Endodermal cell (in vitro differentiated cells): ENCODE data around the gene SLC10A2. TPM values are rescaled to one million over a fixed set of nuclear protein-coding genes. Genes with fewer than 3 reads are reported as not detected.
"Not testable (repeated sequence)": the region's sequence is repeated elsewhere in the genome, so short reads cannot be mapped to it uniquely, and the experiment has no call there.

Source experiments
- DNase-seq: peaks from one replicate; pipeline ENCODE4 v3.0.0-alpha.2; 2017
- H3K27ac ChIP-seq: 2 replicates; pipeline ENCODE4 v1.5.1; 2013; ENCODE audit warnings: mild to moderate bottlenecking, low read depth, low read length, moderate library complexity
- H3K27me3 ChIP-seq: 2 replicates; pipeline ENCODE4 v1.6.1; 2013; ENCODE audit warnings: mild to moderate bottlenecking, low read length, moderate library complexity; ENCODE audit not compliant: insufficient read depth, control insufficient read depth, poor library complexity, severe bottlenecking
- H3K36me3 ChIP-seq: 2 replicates; pipeline ENCODE4 v1.7.0; 2013; ENCODE audit warnings: mild to moderate bottlenecking, low read length, moderate library complexity; ENCODE audit not compliant: control insufficient read depth, insufficient read depth
- H3K4me1 ChIP-seq: one replicate; pipeline ENCODE4 v1.7.0; 2013; ENCODE audit warnings: low read length; ENCODE audit not compliant: control insufficient read depth, insufficient read depth
- H3K4me3 ChIP-seq: 2 replicates; pipeline ENCODE4 v1.5.1; 2013; ENCODE audit warnings: mild to moderate bottlenecking, low read length, moderate library complexity
- H3K9ac ChIP-seq: 2 replicates; pipeline ENCODE4 v1.6.1; 2013; ENCODE audit warnings: mild to moderate bottlenecking, low read length, moderate library complexity; ENCODE audit not compliant: poor library complexity, severe bottlenecking; ENCODE audit errors: extremely low read depth
- H3K9me3 ChIP-seq: 2 replicates; pipeline ENCODE4 v1.6.1; 2013; ENCODE audit warnings: mild to moderate bottlenecking, low read length, moderate library complexity; ENCODE audit not compliant: control insufficient read depth
- H3K27ac Mint-ChIP-seq: 2 replicates; pipeline ENCODE4 v1.8.0; 2020; ENCODE audit warnings: mixed read lengths
- H3K27me3 Mint-ChIP-seq: 2 replicates; pipeline ENCODE4 v1.8.0; 2021; ENCODE audit warnings: mild to moderate bottlenecking, mixed read lengths; ENCODE audit not compliant: insufficient read depth
- H3K36me3 Mint-ChIP-seq: 2 replicates; pipeline ENCODE4 v1.8.0; 2020; ENCODE audit warnings: low read depth, mixed read lengths
- H3K4me1 Mint-ChIP-seq: 2 replicates; pipeline ENCODE4 v1.8.0; 2020; ENCODE audit warnings: mixed read lengths
- H3K4me3 Mint-ChIP-seq: 2 replicates; pipeline ENCODE4 v1.8.0; 2020; ENCODE audit warnings: mild to moderate bottlenecking, moderate library complexity, mixed read lengths
- H3K9me3 Mint-ChIP-seq: 2 replicates; pipeline ENCODE4 v1.8.0; 2020; ENCODE audit warnings: mild to moderate bottlenecking, mixed read lengths
- CTCF ChIP-seq: fragments of 200-600 bp; sonication (generic); conservative IDR thresholded peaks from 2 replicates; pipeline ENCODE4 v1.5.0; 2021; ENCODE audit warnings: antibody characterized with exemption, mild to moderate bottlenecking
- WGBS, 2 experiments: methylation state at CpG; one replicate each; pipeline versions ENCODE4 v1.1.5 to v1.1.7; 2013; ENCODE audit warnings: missing lambda C conversion rate in 2 of 2, mixed read lengths in 1 of 2; ENCODE audit not compliant: insufficient coverage in 1 of 2, insufficient read length in 1 of 2; 5-methylcytosine and 5-hydroxymethylcytosine counted together
- total RNA-seq, 2 donors: library from RNA; stranded (reverse); fragmentation: NEBNext Ultra II Directional in 1 of 2; extraction: Animal tissue kit (Norgen Biotek cat#: 25700) in 1 of 2; gene quantifications; 2 replicates in 1 of 2; 3 replicates in 1 of 2; pipeline ENCODE4 v1.2.1, GENCODE V29; 2021

The SLC10A2 gene
- total RNA-seq, 2 donors from 2014 or later, result not detected

DNA sequence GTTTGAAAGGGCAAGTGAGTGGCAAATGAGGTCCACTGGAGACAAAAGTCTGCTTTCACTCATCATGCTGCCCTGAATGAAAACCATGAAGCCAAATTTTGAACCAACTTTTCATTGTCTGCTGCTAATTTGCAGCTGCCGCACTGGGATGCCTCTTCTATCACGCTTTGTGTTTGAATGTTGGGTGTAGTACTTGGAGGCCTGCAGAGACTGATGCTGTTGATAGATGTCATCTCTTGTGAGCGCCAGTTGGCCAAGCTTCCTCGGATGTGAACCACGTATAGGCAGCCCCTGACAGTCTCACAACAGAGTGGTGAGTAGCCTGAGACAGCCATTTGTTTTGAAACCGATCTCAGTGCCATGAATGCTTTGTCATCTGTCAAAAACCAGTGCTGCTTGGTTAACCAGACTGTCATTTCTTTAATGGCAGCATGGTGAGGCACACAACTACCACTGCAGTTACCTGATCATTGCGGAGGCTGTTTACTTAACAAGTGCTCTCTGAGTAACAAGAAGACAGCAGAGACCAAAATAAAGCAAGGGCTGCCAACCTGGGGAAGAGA is 31.2 kb upstream of the SLC10A2 start:
- no peaks in the 10 kb centered on the region for H3K27me3 Mint-ChIP-seq
- no peaks in the 10 kb centered on the region for H3K27me3 ChIP-seq
- H3K9me3 ChIP-seq, result peaks cover 17% of the 10 kb centered on the region
- H3K27ac Mint-ChIP-seq, result no peak overlapping the region
- TF ChIP-seq CTCF, result no peak
- H3K4me1 Mint-ChIP-seq, result no peaks in the 10 kb centered on the region
- no peak overlapping the region for H3K4me3 ChIP-seq
- H3K9ac ChIP-seq, result no peak overlapping the region
- DNase-seq, result no peak
- WGBS, 2 experiments, result 90 to 91% methylated on average over 5 to 7 of the region's 7 CpGs
- H3K4me3 Mint-ChIP-seq, result no peak overlapping the region
- H3K36me3 Mint-ChIP-seq, result no peaks in the 10 kb centered on the region
- no peaks in the 10 kb centered on the region for H3K4me1 ChIP-seq
- peaks cover 20% of the 10 kb centered on the region for H3K9me3 Mint-ChIP-seq
- no peaks in the 10 kb centered on the region for H3K36me3 ChIP-seq
- H3K27ac ChIP-seq, result no peak overlapping the region

GRCh38 chr13:103093649-103094048 is 27.4 kb upstream of the SLC10A2 start:
- not testable (repeated sequence) for H3K4me3 Mint-ChIP-seq, H3K9ac ChIP-seq, H3K4me3 ChIP-seq, H3K36me3 Mint-ChIP-seq, H3K4me1 ChIP-seq, H3K4me1 Mint-ChIP-seq, H3K27ac Mint-ChIP-seq, H3K36me3 ChIP-seq, H3K27me3 Mint-ChIP-seq, H3K27ac ChIP-seq, H3K27me3 ChIP-seq, DNase-seq
- 88% methylated on average over 1 of the region's 1 CpG; no CpG with 5 or more reads in 1 of the 2 experiments for WGBS, 2 experiments
- H3K9me3 ChIP-seq, result peaks cover 24% of the 10 kb centered on the region
- peaks cover 31% of the 10 kb centered on the region for H3K9me3 Mint-ChIP-seq

GRCh38 chr13:103087275-103087674 is 21.1 kb upstream of the SLC10A2 start:
- no peaks in the 10 kb centered on the region for H3K4me1 ChIP-seq

More at GRCh38 chr13:103087275-103087674, 21.1 kb upstream of the SLC10A2 start:
- no peak for DNase-seq
- Mint-ChIP-seq H3K4me1 (no peaks in the 10 kb centered on the region), H3K9me3 (peaks cover 9% of the 10 kb centered on the region), H3K36me3 (no peaks in the 10 kb centered on the region), H3K27ac (no peak overlapping the region), H3K27me3 (no peaks in the 10 kb centered on the region), H3K4me3 (no peak overlapping the region)
- H3K9me3 ChIP-seq, result peaks cover 5% of the 10 kb centered on the region
- no peak overlapping the region for H3K9ac ChIP-seq
- WGBS, 2 experiments, result 83 to 84% methylated on average over 1 to 3 of the region's 3 CpGs
- no peaks in the 10 kb centered on the region for H3K27me3 ChIP-seq
- TF ChIP-seq CTCF, result no peak
- H3K4me3 ChIP-seq, result no peak overlapping the region
- H3K36me3 ChIP-seq, result no peaks in the 10 kb centered on the region
- no peak overlapping the region for H3K27ac ChIP-seq
